B cell (primary cell): ENCODE data around the gene AIRE.
"Not testable (repeated sequence)": the region's sequence is repeated elsewhere in the genome, so short reads cannot be mapped to it uniquely, and the experiment has no call there.

Experiments
- EZH2 ChIP-seq: IDR thresholded peaks from 2 replicates; pipeline ENCODE4 v1.6.1; 2012; ENCODE audit warnings: borderline replicate concordance, low read depth, mild to moderate bottlenecking, moderate library complexity, low read length; ENCODE audit not compliant: insufficient read depth, poor library complexity, severe bottlenecking
- TF ChIP-seq, protein P1 (sequence below): fragments of 200-600 bp; IDR thresholded peaks from one replicate; pipeline ENCODE4 v1.8.0; 2022; ENCODE audit warnings: antibody characterized with exemption, mild to moderate bottlenecking

- TF ChIP-seq, protein P1, sequence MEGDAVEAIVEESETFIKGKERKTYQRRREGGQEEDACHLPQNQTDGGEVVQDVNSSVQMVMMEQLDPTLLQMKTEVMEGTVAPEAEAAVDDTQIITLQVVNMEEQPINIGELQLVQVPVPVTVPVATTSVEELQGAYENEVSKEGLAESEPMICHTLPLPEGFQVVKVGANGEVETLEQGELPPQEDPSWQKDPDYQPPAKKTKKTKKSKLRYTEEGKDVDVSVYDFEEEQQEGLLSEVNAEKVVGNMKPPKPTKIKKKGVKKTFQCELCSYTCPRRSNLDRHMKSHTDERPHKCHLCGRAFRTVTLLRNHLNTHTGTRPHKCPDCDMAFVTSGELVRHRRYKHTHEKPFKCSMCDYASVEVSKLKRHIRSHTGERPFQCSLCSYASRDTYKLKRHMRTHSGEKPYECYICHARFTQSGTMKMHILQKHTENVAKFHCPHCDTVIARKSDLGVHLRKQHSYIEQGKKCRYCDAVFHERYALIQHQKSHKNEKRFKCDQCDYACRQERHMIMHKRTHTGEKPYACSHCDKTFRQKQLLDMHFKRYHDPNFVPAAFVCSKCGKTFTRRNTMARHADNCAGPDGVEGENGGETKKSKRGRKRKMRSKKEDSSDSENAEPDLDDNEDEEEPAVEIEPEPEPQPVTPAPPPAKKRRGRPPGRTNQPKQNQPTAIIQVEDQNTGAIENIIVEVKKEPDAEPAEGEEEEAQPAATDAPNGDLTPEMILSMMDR = not testable (repeated sequence)
- not testable (repeated sequence) for TF ChIP-seq EZH2
Measured at GRCh38 chr21:44243980-44244379, 41.7 kb upstream of the AIRE start.
